ENCODE data around the gene SRBD1.

The SRBD1 gene

DNA sequence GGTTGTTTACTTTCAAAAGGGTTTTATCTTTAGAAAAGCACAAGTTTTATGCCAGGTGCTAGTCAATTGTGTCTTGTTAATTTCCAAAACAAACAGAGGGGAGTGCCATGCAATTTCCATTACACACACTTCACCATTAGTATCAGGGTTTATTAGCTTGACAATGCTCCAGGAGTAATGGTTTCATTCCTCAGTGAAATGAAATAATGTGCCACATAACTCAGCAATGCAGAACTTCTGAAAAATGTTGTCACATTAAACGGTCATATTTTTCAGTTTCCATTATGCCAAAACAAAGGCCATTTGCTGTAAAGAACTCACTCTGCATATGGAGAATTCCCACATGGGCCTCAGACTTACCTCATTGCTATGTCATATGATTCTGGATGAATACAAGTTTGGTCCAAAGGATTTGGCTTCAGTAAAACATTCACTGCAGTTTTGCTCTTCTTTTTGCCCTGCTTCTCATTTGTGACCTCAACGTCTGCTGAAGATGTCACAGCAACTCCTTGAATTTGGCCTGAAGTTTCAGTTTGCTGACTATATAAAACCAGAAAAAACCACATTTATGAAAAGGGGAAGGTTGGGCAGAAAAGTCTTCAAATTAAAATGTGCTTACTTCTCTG lies 198.2 kb downstream of the SRBD1 start:
- no peak for FAIRE-seq

DNA sequence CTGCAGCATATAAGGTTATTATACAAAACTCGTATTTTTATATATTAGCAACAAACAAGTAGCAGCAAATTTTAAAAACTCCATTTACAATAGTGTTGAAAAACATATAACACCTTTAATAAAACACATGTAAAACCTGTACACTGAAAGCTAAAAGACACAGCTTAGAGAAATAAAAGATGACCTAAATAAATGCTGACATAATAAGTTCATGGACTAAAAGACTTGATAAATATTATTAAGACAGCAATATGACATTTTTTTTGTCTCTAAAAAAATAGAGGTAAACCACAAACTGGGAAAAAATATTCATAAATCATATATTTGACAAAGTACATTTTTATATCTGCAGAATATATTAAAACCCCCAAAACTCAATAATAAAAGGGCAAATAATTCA lies 201.4 kb downstream of the SRBD1 start:
- FAIRE-seq = peak; percentile 30

DNA sequence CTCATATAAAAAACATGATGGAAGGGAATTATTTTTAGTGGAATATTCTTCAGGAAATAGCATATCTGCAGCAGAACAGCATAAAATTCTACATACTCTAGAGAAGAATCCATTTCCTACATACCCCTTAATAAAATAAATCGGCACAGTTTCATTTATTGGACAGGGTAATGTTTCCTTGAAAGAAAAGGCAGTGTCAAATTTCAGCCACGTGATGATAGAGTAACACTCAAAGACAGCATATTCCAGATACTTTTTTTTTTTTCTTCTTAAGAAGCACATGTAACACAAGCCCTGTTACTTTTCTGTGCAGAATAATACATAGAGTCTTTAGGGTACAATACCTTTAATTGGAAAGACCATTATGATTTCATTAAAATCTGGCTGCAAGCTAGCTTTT lies 204.4 kb downstream of the SRBD1 start:
- FAIRE-seq = no peak

DNA sequence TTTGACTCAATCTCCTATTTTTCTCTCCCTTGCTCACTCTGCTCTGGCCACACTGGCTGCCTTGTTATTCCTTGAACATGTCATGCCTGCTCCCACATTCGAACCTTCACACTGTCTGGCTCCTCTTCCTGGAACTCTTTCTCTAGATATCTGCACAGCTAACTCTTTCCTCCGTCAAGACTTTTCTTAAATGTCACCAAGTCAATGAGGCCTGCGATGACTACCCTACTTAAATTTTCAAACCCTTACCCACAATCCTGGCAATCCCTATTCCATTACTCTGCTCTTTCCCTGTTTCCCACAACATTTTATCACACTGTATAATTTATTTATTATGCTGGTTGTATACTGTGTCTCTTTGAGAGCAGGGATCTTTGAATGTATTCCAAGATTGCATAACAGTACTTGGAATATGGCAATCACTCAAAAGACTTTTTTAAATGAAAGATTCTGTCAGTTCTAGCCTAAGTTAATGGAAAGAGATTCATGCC lies 206.2 kb downstream of the SRBD1 start:
- FAIRE-seq = no peak

DNA sequence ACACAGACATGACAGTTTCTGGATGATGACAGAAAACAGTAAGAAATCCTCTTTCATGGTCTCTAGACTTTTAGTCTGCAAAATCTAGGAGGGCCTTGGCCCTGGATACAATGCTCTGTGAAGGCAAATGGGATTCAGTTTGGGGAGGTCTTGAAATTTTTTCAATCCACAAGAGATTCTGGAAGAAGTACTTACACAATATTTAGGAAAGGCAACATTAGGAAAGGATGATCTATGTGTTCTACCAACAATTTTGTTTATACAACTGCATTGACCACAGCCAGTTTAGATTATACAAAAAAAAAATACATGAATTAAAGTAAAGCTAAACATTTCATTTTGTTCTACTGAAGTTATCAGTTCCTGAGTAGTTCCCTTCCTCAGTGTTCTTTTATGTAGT lies 208.0 kb downstream of the SRBD1 start:
- FAIRE-seq = no peak

DNA sequence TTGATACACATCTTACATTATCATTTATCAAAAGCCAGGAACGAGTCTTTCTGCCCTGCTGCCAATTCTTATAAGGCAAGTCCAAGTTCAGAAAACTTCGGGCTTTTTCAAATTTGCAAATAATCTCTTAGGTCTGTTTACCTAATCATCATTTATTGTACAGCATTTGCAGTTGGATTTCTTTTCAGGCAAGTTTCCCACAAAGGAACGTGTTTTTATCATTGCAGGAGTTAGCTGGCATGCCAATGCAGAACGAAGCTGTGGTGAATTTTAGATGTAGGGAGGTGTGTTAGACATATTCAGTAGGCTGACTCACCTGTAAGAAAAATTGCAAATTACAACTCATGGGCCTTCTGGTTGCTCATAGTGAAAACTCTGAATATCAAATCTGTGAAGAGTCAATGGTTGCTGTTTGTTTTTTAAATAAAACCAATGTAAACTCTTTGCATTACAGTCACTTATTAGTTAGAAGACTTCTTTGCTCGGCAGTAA lies 209.6 kb downstream of the SRBD1 start:
- no peak for FAIRE-seq

DNA sequence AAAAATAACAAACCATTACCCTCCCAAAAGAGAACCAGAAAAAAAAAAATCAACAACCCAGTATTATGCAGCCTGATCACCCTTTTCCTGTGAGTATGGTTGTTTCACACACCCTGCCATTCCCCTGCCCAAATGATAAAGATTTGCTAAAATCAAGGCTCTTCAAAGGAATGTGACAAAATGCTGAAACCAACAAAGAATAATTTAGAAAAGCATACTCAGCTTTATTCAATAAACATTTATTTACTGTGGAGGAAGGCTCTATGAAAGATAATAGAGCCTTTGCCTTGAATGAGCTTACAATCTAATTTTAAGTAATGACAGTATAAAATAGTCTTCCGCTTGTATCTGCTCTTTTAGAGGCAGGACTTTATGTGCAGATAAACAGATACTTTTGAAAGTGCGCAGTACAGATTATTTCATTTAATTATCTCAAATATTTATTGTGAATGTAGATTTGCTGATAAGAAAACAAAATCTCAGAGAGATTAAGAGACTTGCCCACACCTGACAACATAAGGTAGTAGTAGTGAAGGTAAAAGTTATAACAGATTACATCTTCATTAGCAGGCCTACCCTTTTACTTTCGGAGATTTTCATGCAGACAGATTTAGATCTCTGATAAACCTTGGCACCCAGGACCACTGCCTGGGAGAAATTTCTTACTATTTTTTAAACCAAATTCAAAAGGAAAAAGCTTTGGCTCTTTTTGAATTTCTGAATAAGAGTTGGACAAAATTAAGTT lies 211.9 kb downstream of the SRBD1 start:
- no peak for FAIRE-seq

DNA sequence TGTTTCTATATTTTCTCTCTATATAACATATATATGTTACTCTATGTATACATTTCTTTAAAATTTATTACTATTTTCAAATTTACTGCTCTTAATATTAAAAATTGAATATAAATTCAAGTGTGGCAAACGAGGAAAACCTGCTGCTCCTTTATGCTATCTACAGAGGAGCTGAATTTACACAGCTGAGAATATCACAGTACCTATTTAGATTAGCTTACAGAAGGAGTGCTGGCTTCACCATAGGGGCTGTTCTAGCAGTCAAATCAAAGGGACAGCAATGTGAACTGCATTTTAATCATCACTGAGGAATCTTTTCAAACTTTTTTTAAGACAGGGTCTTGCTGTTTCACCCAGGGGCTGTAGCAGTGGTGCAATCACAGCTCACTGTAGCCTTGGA lies 213.8 kb downstream of the SRBD1 start:
- FAIRE-seq = no peak

DNA sequence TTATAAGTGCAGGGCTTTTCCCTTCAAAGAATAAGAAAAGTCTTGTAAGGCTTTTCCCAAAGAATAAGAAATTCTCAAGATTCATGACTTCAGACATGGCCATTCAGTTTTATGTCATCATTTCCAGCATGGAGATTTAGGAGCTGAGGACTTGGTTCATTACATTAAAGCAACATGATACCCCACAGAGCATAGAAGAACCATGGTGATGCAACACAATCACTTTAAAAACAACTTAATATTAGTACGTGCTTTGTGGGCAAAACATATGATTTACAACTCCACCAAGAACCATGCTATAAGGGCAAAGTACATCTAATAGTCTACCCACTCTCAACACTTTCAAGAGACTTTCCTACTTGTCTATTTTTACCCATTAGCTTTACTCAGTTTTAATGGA lies 214.4 kb downstream of the SRBD1 start:
- FAIRE-seq = no peak

DNA sequence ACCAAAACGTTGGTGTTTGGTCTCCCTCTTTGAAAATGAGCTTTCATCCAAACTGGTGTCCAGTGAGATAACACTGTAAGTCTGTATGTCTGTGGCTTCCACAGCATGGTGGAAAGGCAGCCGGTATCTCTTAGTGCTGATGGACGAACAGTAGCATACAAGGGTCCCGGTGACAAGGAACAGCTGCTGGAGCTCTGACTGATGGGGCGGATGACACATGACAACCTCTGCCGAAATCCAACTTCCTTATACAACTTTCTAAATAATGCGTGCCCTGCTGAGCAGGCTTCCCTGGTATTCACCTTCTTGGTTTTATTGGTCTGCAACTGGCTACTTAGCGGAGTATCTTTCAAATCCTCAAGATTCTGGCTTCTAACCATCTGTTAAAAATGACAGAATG lies 216.2 kb downstream of the SRBD1 start:
- FAIRE-seq = no peak

DNA sequence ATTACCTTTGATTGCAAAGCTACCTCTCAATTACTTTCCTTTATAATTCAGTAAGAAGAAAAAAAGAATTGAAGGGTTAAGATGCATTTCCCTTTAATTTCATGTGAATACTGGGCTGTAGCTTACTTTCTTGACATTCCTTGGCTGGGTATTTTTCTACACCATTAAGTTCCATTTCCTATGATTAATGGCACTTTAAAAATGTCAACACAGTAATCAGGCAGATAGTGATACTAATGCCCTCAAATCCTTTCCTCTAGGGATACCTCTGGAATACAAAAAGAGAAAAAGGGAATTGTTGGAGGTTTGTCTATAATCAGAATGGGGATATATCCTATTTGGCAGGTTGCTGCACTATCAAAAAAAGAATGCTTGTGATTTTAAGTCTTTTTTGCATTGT lies 216.9 kb downstream of the SRBD1 start:
- FAIRE-seq = no peak

DNA sequence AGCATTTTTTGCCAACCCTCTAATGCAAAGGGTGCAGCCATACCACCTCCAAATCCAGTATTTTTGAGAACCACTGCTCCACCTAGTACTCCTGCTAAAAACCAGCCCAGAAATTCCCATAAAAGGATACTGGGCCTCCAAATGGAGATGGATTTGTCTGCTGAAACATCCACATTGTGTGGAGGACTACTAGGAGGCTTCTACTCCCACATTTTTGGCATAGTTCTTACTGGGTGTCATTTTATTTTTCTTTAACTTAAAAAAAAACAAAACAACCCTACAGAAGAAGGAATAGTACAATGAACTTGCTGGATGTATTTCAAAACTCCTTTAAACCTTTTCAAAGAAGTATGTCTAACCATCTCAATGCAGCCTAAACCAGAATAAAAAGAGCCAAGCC lies 219.2 kb downstream of the SRBD1 start:
- no peak for FAIRE-seq

DNA sequence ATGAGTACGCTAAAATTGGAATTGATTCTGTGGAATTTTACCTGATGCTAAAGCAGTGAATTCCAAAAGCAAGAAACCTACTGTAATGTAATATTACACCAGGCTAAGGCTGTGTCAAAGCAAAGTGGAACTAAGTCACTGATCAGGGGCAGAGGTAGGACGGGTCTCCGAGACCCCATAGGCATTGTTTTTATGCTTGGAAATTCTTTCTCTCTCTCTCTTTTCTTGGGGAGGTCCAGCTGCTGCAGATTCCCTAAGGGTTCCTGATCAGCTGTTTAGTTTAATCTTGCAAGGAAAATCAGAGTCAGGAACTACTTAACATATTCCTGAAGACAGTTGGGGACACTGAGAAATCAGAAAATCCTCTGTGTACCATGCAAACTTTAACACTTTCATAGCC lies 220.2 kb downstream of the SRBD1 start:
- no peak for FAIRE-seq

DNA sequence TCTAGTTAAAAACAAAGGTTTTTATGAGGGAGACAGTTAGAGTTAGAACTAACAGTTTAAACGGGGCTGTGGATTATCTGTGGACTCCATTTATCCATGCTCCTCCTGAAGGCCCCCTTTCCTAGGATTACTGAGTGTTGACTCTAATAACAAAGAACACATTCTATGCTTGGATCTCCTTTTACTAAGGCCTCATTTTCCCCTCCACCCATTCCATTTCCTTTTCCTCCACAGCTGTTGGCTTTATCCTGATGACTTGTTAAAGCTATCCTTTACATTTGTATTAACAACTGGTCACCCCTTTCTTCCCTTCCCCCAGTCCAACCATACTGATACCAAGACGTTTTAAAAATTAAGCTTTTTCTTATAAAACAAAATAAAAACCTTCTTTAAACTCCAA lies 220.6 kb downstream of the SRBD1 start:
- no peak for FAIRE-seq

DNA sequence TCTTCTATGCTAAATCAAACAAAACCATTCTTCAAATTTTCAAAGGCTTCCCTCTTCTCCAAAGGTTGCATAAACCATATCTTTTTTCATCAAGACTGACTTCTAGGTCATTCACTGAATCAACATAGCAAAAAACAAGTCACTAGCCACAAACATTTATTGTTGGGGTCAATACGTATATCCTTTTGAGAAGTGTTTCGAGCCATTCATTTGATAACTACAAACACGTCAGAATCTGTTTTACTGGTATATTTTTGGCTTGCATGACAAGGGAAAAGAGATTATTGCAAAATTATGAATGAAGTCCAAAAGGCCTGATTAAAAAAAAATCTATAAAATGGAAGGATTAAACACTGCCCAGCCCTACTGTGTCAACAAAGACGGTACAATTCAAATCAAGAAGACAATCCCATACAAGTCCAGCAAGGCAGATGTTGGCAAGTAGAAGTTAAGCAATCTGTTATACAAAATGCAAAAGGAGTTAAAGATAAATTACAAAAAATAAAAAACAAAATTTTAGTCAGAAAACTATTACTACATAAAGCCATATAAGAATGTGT lies 222.4 kb downstream of the SRBD1 start:
- FAIRE-seq = no peak

DNA sequence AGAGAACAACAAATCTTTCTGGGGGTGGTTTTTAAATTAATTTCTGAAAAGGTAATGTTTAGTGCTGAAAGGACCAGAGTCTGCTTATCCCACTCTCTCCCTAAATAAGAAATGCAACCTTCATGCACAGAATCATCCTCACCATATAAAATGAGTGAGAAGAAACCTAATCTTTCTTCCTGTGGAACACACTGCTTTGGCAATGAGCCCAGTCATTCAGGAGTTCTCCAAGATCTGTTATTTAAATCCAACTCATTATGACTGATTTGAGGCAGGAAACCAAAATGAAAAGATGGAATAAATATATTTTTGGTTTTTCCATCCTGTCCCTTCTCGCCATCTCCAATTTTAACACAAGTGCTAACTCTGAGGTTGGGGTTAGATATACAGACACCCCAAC lies 228.3 kb downstream of the SRBD1 start:
- no peak for FAIRE-seq

DNA sequence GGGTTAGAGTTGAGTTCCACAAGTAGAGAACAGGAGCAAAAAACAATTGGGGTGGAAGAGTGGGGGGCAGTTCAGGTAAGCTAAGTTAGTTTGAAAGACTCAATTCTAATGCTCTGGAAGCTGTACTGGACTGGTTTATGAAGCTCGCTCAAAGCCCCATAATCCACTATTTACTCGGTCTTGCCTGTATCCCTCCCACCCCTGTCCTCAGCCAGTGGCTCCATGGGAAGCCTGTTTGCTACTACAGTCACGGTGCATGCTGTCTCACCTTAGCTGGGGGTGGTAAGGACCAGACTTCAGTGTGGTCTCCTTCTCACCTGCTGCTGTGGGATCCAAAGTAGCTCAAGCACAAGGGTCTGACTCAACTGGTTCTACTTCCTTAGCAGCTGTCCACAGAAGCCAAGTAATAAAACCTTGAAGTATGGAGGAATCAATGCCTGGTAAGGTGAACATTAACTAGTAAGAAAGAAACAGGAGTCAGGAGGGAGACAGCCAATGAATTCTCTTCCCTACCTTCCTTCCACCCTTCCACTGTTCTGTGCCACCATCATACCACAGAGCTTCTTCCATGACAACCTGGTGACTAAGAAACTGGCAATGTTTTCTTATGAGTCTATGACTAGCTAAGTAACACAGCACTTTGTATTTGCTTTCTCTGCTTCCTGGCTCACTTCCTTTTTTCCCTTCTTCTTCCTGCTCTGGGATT lies 230.8 kb downstream of the SRBD1 start:
- no peak for FAIRE-seq

DNA sequence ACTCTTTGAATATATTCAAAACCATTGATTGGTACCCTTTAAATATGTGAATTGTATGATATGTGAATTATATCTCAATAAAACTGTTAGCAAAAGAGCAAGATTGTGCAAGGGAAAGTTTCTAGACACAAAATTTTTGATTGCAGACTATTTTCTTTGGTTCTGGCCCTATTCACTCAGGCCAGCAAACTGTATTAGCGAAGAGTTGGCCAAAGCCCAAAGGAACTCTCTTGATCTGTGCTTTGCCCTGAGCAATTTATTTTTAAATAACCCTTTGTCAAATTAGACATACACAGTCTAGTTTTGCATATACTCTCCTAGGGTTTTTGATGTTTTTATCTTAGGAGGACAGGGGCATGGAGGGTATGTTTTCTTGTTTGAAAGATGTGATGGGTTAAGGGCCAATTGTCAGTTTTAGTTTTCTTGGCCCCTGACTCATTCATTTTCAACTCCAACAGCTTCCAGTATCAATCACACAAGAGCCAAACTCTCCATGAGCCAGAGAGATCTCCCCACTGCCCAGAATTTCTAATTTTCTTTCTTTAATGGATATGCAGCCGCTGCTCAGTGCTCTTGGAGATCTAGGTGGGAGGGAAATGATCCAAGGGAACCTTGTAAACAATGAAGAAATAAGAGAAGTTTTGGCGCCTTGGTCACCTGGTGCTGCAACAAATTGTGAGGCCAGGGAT lies 231.5 kb downstream of the SRBD1 start:
- FAIRE-seq = no peak

DNA sequence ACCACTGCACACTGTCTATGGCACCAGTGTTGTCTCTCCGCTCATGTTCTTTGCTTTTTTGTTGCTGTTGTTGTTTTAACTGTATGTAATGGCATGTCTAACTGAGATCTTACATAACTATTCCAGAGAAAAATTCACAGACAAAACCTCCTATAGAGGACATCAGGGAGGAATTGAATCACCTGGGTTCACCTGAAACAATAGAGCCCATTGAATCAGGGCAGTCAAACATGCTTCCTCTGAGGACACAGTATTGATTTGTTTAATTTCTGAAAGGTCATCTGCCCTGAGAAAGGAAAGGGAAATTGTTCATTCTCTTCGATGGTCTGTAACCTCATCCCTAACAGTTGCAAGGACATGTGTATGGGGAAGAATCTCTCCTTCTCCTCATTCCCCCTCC lies 237.5 kb downstream of the SRBD1 start:
- FAIRE-seq = no peak

DNA sequence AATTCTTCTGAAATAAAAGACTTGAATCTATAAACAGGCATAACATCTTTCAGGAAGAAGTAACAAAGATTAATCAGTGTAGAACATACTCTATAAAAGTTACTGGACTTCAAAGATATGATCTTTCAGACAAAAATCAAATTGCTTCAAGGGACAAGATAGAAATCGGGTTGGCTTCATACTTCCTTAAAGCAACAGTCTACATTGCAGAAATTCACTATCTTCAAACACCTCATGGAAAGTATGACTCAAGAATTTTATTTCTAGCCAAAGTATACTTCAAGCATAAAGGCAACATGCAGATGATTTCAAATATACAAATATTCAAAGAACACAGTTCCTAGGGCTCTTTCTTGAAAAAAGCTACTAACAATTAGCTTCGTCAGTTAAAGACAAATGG lies 240.7 kb downstream of the SRBD1 start:
- no peak for FAIRE-seq

DNA sequence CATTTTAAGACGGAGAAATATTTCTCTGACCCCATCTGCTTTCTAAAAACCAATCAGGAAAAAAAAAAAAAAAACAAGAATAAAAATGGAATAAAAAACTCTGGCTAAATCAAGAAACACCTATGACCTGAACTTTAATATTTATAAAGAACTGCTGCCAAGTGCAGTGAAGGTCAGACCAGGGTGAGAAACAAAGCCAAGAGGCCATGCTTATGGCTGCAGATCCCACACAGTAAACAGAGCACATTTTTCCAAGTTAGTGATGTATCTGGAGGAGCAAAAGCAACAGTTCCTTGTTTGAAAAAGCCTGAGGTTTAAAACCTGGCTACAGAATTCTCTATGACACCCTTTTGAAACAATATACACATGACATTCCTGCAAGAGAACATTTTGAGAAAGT lies 242.3 kb downstream of the SRBD1 start:
- no peak for FAIRE-seq

DNA sequence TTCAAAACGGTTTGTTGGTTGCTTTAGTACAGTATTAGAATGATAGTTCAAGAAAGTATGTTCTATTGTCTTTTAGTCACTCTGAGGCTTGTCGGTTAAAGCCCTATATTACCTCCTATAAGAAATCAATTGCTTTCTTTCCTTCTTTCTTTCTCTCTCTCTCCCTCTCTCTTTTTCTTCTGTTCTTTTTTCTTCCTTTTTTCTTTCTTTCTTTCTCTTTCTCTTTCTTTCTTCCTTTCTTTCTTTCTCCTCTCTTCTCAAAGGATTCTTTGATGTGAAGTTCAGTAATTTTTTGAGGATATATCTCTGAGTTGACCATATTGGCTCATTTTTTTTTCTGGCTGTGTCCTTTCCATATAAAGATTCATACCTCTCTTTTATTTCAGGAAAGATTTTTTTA lies 249.4 kb downstream of the SRBD1 start:
- FAIRE-seq = no peak

DNA sequence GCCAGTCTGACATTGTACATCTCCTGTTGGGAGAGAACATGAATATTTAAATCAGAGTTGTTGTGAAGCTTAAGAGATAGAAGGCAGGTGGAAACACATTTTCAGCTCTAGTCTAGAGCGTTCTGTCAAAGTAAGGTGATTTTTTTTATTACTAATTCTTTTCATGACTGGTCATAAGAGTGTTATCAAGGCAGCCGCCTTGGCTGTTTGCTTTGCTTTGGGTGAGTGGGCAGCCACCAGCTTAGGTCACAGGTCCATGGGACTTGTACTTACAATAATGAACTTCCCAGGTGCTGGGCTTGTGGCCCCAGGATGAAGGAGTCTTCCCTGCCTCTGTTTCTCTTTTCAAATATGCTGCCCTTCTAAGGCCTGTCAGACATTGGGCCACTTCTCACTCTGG lies 256.3 kb downstream of the SRBD1 start:
- FAIRE-seq = no peak
